ENCODE measurements around the gene RAB30.

DNA sequence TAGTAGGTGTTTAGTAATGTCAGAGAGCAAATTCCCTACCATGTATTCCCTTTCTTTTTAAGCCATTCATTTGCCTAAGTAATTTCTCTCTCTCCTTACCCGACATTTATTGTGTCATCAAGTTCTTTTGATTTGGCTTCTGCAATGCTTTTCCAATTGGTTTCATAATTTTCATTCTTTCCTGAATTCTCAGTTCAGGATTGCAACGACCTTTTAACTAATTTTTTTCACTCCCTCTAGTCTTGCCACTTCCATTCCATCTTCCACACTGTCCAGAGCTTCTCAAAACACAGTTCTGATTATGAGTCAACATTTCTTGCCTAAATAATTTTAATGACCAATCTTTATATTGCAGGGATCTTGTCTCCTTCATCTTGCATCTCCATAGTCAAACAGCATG is 41.2 kb upstream of the RAB30 start:
- TF ChIP-seq POLR2A (IDR thresholded peaks at IDR 0.05) (no peak), EP300 (IDR thresholded peaks at IDR 0.05) (no peak)
- TF ChIP-seq, protein P1, sequence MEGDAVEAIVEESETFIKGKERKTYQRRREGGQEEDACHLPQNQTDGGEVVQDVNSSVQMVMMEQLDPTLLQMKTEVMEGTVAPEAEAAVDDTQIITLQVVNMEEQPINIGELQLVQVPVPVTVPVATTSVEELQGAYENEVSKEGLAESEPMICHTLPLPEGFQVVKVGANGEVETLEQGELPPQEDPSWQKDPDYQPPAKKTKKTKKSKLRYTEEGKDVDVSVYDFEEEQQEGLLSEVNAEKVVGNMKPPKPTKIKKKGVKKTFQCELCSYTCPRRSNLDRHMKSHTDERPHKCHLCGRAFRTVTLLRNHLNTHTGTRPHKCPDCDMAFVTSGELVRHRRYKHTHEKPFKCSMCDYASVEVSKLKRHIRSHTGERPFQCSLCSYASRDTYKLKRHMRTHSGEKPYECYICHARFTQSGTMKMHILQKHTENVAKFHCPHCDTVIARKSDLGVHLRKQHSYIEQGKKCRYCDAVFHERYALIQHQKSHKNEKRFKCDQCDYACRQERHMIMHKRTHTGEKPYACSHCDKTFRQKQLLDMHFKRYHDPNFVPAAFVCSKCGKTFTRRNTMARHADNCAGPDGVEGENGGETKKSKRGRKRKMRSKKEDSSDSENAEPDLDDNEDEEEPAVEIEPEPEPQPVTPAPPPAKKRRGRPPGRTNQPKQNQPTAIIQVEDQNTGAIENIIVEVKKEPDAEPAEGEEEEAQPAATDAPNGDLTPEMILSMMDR (IDR thresholded peaks at IDR 0.05) = no peak
